HepG2 (cell line): ENCODE results near the gene ARPC3. TPM values are rescaled to one million over a fixed set of nuclear protein-coding genes. Genes with fewer than 3 reads are reported as not detected.

Experiments used
- ARNTL ChIP-seq: sonication (generic); formaldehyde crosslinking; IDR thresholded peaks from 2 replicates; pipeline ENCODE4 v1.4.0; 2020; ENCODE audit warnings: mild to moderate bottlenecking, missing genetic modification reagents
- BRCA1 ChIP-seq: sonication (generic); formaldehyde crosslinking; IDR thresholded peaks from 2 replicates; pipeline ENCODE4 v1.4.0; 2020; ENCODE audit warnings: missing genetic modification reagents
- CEBPZ ChIP-seq: IDR thresholded peaks from 2 replicates; pipeline ENCODE4 v1.6.1; 2012; ENCODE audit warnings: low read length, improper control_type of control experiment
- HNRNPUL1 ChIP-seq: fragments of 200-400 bp; formaldehyde crosslinking; IDR thresholded peaks from 2 replicates; pipeline ENCODE4 v1.6.1; 2017; ENCODE audit warnings: low read depth, mild to moderate bottlenecking, low read length, moderate library complexity
- KDM1A ChIP-seq: IDR thresholded peaks from 2 replicates; pipeline ENCODE4 v1.6.1; 2016; ENCODE audit warnings: missing compliant biosample characterization
- KLF12 ChIP-seq: sonication (generic); formaldehyde crosslinking; IDR thresholded peaks from 2 replicates; pipeline ENCODE4 v1.4.0; 2020; ENCODE audit warnings: missing genetic modification reagents, borderline replicate concordance
- MAFK ChIP-seq, 2 experiments: IDR thresholded peaks in 1 of 2; conservative IDR thresholded peaks in 1 of 2; 2 replicates each; pipeline ENCODE4 v1.6.1; 2011; ENCODE audit warnings: improper control_type of control experiment in 2 of 2, low read length in 2 of 2
- MEF2D ChIP-seq: sonication (generic); formaldehyde crosslinking; IDR thresholded peaks from 2 replicates; pipeline ENCODE4 v1.5.1; 2020; ENCODE audit warnings: mild to moderate bottlenecking, missing genetic modification reagents
- PRDM4 ChIP-seq: sonication (generic); formaldehyde crosslinking; IDR thresholded peaks from 2 replicates; pipeline ENCODE4 v1.9.0; 2021; ENCODE audit warnings: missing genetic modification reagents, borderline replicate concordance
- RERE ChIP-seq: IDR thresholded peaks from 2 replicates; pipeline ENCODE4 v1.6.1; 2016; ENCODE audit warnings: low read depth, missing genetic modification reagents, missing compliant biosample characterization
- RFXANK ChIP-seq: IDR thresholded peaks from 2 replicates; pipeline ENCODE4 v1.6.1; 2016
- SMAD9 ChIP-seq: sonication (generic); formaldehyde crosslinking; IDR thresholded peaks from 2 replicates; pipeline ENCODE4 v1.5.1; 2020; ENCODE audit warnings: mild to moderate bottlenecking, missing genetic modification reagents
- ZBTB33 ChIP-seq: sonication (generic); formaldehyde crosslinking; IDR thresholded peaks from 2 replicates; pipeline ENCODE4 v1.4.0; 2020; ENCODE audit warnings: missing genetic modification reagents
- ZNF589 ChIP-seq: sonication (generic); formaldehyde crosslinking; conservative IDR thresholded peaks from 2 replicates; pipeline ENCODE4 v1.8.0; 2022; ENCODE audit warnings: mild to moderate bottlenecking, moderate library complexity, missing genetic modification reagents
- ZNF614 ChIP-seq: IDR thresholded peaks from 2 replicates; pipeline ENCODE4 v1.6.1; 2018; ENCODE audit warnings: missing biosample characterization, missing genetic modification reagents, inconsistent platforms, borderline replicate concordance
- polyA plus RNA-seq, 8 experiments: library from polyadenylated mRNA; depleted of rRNA in 3 of 8; stranded (reverse) in 7 of 8; unstranded in 1 of 8; fragments of >200 nt; fragmentation: Illumina TruSeq in 4 of 8; extraction: Trizol in 4 of 8; gene quantifications; 2 replicates each; pipeline versions ENCODE4 v1.2.1 to v1.2.3, GENCODE V29; 2011 to 2016; ENCODE audit warnings: low read depth in 4 of 8, missing spikeins in 1 of 8, mixed read lengths in 1 of 8; ENCODE audit not compliant: insufficient read depth in 1 of 8
- total RNA-seq, 5 experiments: library from RNA; depleted of rRNA; stranded (reverse); fragments of >200 nt; fragmentation: Illumina TruSeq; extraction: Trizol; gene quantifications; 2 replicates each; pipeline ENCODE4 v1.2.3, GENCODE V29; 2016; ENCODE audit warnings: low read depth in 1 of 5

ARPC3 gene
- total and polyA plus RNA-seq, 2 of the 13 experiments (the other 11 are each of a cell fraction or from before 2014, with no cell fraction given): 32.7 to 234 TPM

- TF ChIP-seq ZBTB33 (no peak), CEBPZ (no peak), MEF2D (CRISPR knock-in tag) (peak; percentile 74; the same call in 1 of the 2 replicates), RERE (CRISPR knock-in tag) (no peak), KDM1A (CRISPR knock-in tag) (0 out of 2 replicates have a peak, but pooled peaks have one; percentile 6), ZNF614 (CRISPR knock-in tag) (0 out of 2 replicates have a peak, but pooled peaks have one; percentile 33), ARNTL (peak; percentile 70), BRCA1 (CRISPR knock-in tag) (no peak), PRDM4 (CRISPR knock-in tag) (no peak), ZNF589 (CRISPR knock-in tag) (peak; percentile 13; the same call in 1 of the 2 replicates), SMAD9 (peak; percentile 19; the same call in 1 of the 2 replicates), HNRNPUL1 (no peak), MAFK (conservative IDR thresholded peaks at IDR 0.05 in 1 of 2, IDR thresholded peaks at IDR 0.05 in 1 of 2; ENCODE audit: low read length in 2 of 2) (no peak), KLF12 (peak; percentile 44; the same call in 1 of the 2 replicates), RFXANK (peak; percentile 80; the same call in 1 of the 2 replicates)
Measured at GRCh38 chr12:110468214-110469048, 18.3 kb upstream of the ARPC3 start, which contains the start of the genes FAM216A and GPN3 (continued).
